Stomach (tissue), 9 donors: Measurements from ENCODE around the gene LSAMP. TPM values are rescaled to one million over a fixed set of nuclear protein-coding genes. Genes with fewer than 3 reads are reported as not detected.

ENCODE experiments used
- DNase-seq, 2 donors: peaks; one replicate each; pipeline versions ENCODE4 v3.0.0 to v3.0.0-alpha.2; 2013 to 2019
- H3K27ac ChIP-seq, 5 donors: fragments of 200-600 bp in 4 of 5; sonication (generic) in 4 of 5; one replicate each; pipeline ENCODE4 v1.5.1; 2013 to 2019; ENCODE audit warnings: mild to moderate bottlenecking in 1 of 5, moderate library complexity in 1 of 5
- H3K27me3 ChIP-seq, 3 donors: fragments of 200-600 bp; sonication (generic); one replicate each; pipeline ENCODE4 v1.5.1; 2017 to 2019; ENCODE audit warnings: mixed run types in 1 of 3
- H3K36me3 ChIP-seq, 4 donors: fragments of 200-600 bp; sonication (generic); 1 replicate in 3 of 4; 2 replicates in 1 of 4; pipeline ENCODE4 v1.5.1; 2016 to 2019
- H3K4me1 ChIP-seq, 4 donors: fragments of 200-600 bp; sonication (generic); one replicate each; pipeline ENCODE4 v1.5.1; 2016 to 2019
- H3K4me3 ChIP-seq, 4 donors: fragments of 200-600 bp; sonication (generic) in 3 of 4; one replicate each; pipeline ENCODE4 v1.5.1; 2016 to 2019; ENCODE audit warnings: mild to moderate bottlenecking in 1 of 4
- H3K9me3 ChIP-seq, 4 donors: fragments of 200-600 bp; sonication (generic); one replicate each; pipeline ENCODE4 v1.5.1; 2016 to 2019
- EP300 ChIP-seq: sonication (generic); formaldehyde crosslinking; IDR thresholded peaks from one replicate; pipeline ENCODE4 v1.6.1; 2017; ENCODE audit warnings: antibody characterized with exemption
- POLR2A ChIP-seq, 4 donors: fragments of 450-650 bp; IDR thresholded peaks; one replicate each; pipeline ENCODE4 v1.6.1; 2016; ENCODE audit warnings: antibody characterized with exemption in 4 of 4, control low read depth in 2 of 4, mild to moderate bottlenecking in 1 of 4, moderate library complexity in 1 of 4
- POLR2AphosphoS5 ChIP-seq, 3 donors: sonication (generic); formaldehyde crosslinking; IDR thresholded peaks; one replicate each; pipeline ENCODE4 v1.6.1; 2016; ENCODE audit warnings: antibody characterized with exemption in 3 of 3
- WGBS, 5 donors: extraction: QIAGEN DNeasy Blood & Tissue Kit in 3 of 5; methylation state at CpG; one replicate each; pipeline versions ENCODE4 v1.1.5 to v1.1.7; 2013 to 2018; 5-methylcytosine and 5-hydroxymethylcytosine counted together
- intact Hi-C: fragments of 100-400 bp; cut with DNase I; formaldehyde crosslinking; loops from one replicate; pipeline ENCODE4 v1.15.1; 2023; ENCODE audit warnings: low total_unique reads
- polyA plus RNA-seq, 3 donors: library from polyadenylated mRNA; stranded (reverse); fragments of 200-250 nt; gene quantifications; one replicate each; pipeline ENCODE4 v1.2.3, GENCODE V29; 2013
- total RNA-seq, 5 donors: library from RNA; depleted of rRNA; stranded (reverse); fragments of >200 nt; gene quantifications; one replicate each; pipeline versions ENCODE4 v1.1.0 to v1.2.3, GENCODE V29; 2014 to 2016
- TF ChIP-seq, protein P1 (sequence below), 7 experiments: fragments of 450-650 bp in 4 of 7; fragments of 200-600 bp in 3 of 7; sonication (generic) in 3 of 7; IDR thresholded peaks; one replicate each; pipeline ENCODE4 v1.5.1; 2016 to 2019; ENCODE audit warnings: antibody characterized with exemption in 7 of 7, control low read depth in 2 of 7, mild to moderate bottlenecking in 1 of 7
- donor health status: healthy with polysubstance abuse.
- donor health status: Bipolar disorder and iron deficiency.
- donor health status: healthy.

The LSAMP gene
- total and polyA plus RNA-seq, 8 donors: 1.1 to 20.7 (median 1.7) TPM

DNA sequence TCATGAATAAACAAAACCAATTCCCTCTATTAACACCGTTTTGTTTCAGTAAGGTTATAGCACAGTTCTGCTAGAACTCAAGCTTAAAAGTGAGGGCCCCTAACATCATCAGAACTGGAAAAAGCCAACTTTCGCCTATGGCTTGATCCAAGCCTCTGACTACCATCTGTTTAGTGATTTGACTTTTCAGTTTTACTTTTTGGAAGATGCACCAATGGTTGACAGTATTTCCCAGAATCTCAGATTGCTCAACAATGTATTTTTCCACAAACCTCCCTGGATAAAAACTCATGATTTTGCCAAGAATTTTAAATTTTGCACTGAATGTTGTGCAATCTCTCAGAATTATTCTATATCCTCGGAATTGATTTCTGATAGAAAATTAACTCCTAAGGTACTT is 190.7 kb downstream of the LSAMP start:
- 69 to 77% (median 72%) methylated on average over 3 of the region's 3 CpGs for WGBS, 5 donors
- no peak for TF ChIP-seq EP300
- no peak for TF ChIP-seq POLR2AphosphoS5 (IDR thresholded peaks at IDR 0.05)
- TF ChIP-seq, protein P1, sequence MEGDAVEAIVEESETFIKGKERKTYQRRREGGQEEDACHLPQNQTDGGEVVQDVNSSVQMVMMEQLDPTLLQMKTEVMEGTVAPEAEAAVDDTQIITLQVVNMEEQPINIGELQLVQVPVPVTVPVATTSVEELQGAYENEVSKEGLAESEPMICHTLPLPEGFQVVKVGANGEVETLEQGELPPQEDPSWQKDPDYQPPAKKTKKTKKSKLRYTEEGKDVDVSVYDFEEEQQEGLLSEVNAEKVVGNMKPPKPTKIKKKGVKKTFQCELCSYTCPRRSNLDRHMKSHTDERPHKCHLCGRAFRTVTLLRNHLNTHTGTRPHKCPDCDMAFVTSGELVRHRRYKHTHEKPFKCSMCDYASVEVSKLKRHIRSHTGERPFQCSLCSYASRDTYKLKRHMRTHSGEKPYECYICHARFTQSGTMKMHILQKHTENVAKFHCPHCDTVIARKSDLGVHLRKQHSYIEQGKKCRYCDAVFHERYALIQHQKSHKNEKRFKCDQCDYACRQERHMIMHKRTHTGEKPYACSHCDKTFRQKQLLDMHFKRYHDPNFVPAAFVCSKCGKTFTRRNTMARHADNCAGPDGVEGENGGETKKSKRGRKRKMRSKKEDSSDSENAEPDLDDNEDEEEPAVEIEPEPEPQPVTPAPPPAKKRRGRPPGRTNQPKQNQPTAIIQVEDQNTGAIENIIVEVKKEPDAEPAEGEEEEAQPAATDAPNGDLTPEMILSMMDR (IDR thresholded peaks at IDR 0.05): no peak
- TF ChIP-seq POLR2A (IDR thresholded peaks at IDR 0.05): no peak
- H3K27me3 ChIP-seq: no peaks in the 10 kb centered on the region
- H3K36me3 ChIP-seq: no peaks in the 10 kb centered on the region
- H3K9me3 ChIP-seq: no peaks in the 10 kb centered on the region
- H3K4me3 ChIP-seq: no peak overlapping the region
- no peaks in the 10 kb centered on the region for H3K4me1 ChIP-seq
- H3K27ac ChIP-seq: peak overlapping the region in 1 of 5 donors; percentile 24
- DNase-seq: peak in 1 of 2 donors; percentile 34
- intact Hi-C loops: no loop called here

- WGBS, 5 donors: 29 to 46% (median 35%) methylated on average over 4 of the region's 4 CpGs
These were observed 191.8 kb downstream of the LSAMP start for GRCh38 chr3:116253511-116253910.

GRCh38 chr3:116247605-116248004 is 197.7 kb downstream of the LSAMP start:
- H3K27me3 ChIP-seq: no peaks in the 10 kb centered on the region
- TF ChIP-seq POLR2A (IDR thresholded peaks at IDR 0.05) (no peak), POLR2AphosphoS5 (IDR thresholded peaks at IDR 0.05) (no peak), EP300 (no peak)
- TF ChIP-seq, protein P1 (IDR thresholded peaks at IDR 0.05): no peak
- DNase-seq: peak in 1 of 2 donors; percentile 21
- no peak overlapping the region for H3K4me3 ChIP-seq
- no peaks in the 10 kb centered on the region for H3K36me3 ChIP-seq
- WGBS, 5 donors: 55 to 73% (median 65%) methylated on average over 1 of the region's 1 CpG
- peaks cover 0 to 4% (median 0%) of the 10 kb centered on the region in 4 donors for H3K9me3 ChIP-seq
- intact Hi-C loops: no loop called here
- H3K4me1 ChIP-seq: no peaks in the 10 kb centered on the region
- no peak overlapping the region for H3K27ac ChIP-seq

More at GRCh38 chr3:116253511-116253910, 191.8 kb downstream of the LSAMP start:
- TF ChIP-seq EP300 (no peak), POLR2AphosphoS5 (IDR thresholded peaks at IDR 0.05) (no peak), POLR2A (IDR thresholded peaks at IDR 0.05) (no peak)
- TF ChIP-seq, protein P1 (IDR thresholded peaks at IDR 0.05): no peak
- Histone ChIP-seq H3K4me1 (no peaks in the 10 kb centered on the region), H3K27ac (no peak overlapping the region), H3K36me3 (no peaks in the 10 kb centered on the region), H3K9me3 (peaks cover 0 to 4% (median 0%) of the 10 kb centered on the region in 4 donors), H3K4me3 (no peak overlapping the region), H3K27me3 (no peaks in the 10 kb centered on the region)
- intact Hi-C loops: no loop called here
- no peak for DNase-seq

GRCh38 chr3:116246406-116246980 is 198.8 kb downstream of the LSAMP start:
- WGBS, 5 donors: 71 to 84% (median 81%) methylated on average over 7 of the region's 7 CpGs
- Histone ChIP-seq H3K4me3 (no peak overlapping the region), H3K27ac (no peak overlapping the region), H3K36me3 (no peaks in the 10 kb centered on the region), H3K9me3 (peaks cover 0 to 4% (median 0%) of the 10 kb centered on the region in 4 donors), H3K4me1 (no peaks in the 10 kb centered on the region), H3K27me3 (no peaks in the 10 kb centered on the region)
- intact Hi-C loops: no loop called here
- DNase-seq: no peak
- TF ChIP-seq POLR2AphosphoS5 (IDR thresholded peaks at IDR 0.05): no peak
- no peak for TF ChIP-seq POLR2A (IDR thresholded peaks at IDR 0.05)
- TF ChIP-seq EP300: no peak
- TF ChIP-seq, protein P1 (IDR thresholded peaks at IDR 0.05): no peak
